CD14-positive monocyte (primary cell): ENCODE measurements around the gene DIRAS1. TPM values are rescaled to one million over a fixed set of nuclear protein-coding genes. Genes with fewer than 3 reads are reported as not detected.

Experiments
- DNase-seq, 3 donors: peaks; one replicate each; pipeline ENCODE4 v3.0.0-alpha.2; 2011 to 2022
- H2AFZ ChIP-seq: 2 replicates; pipeline ENCODE4 v1.6.0; 2012; ENCODE audit warnings: mild to moderate bottlenecking, low read depth, low read length, inconsistent platforms; ENCODE audit not compliant: insufficient read depth, poor library complexity, severe bottlenecking
- H3K27ac ChIP-seq, 2 donors: 1 replicate in 1 of 2; 2 replicates in 1 of 2; pipeline ENCODE4 v1.5.1; 2012 to 2013; ENCODE audit warnings: low read length in 2 of 2, control low read depth in 1 of 2, inconsistent platforms in 1 of 2, low read depth in 1 of 2, mild to moderate bottlenecking in 1 of 2
- H3K27me3 ChIP-seq, 2 donors: one replicate each; pipeline versions ENCODE4 v1.6.0 to v1.6.1; 2011 to 2013; ENCODE audit warnings: low read length in 2 of 2; ENCODE audit not compliant: control insufficient read depth in 2 of 2, insufficient read depth in 2 of 2
- H3K36me3 ChIP-seq, 2 donors: replicated peaks in 1 of 2; 1 replicate in 1 of 2; 2 replicates in 1 of 2; pipeline versions ENCODE4 v1.5.1 to v1.6.1; 2012 to 2013; ENCODE audit warnings: low read length in 2 of 2, control low read depth in 1 of 2, inconsistent platforms in 1 of 2, mild to moderate bottlenecking in 1 of 2; ENCODE audit not compliant: insufficient read depth in 2 of 2, control insufficient read depth in 1 of 2
- H3K4me1 ChIP-seq, 2 donors: 1 replicate in 1 of 2; 2 replicates in 1 of 2; pipeline versions ENCODE4 v1.5.1 to v1.6.1; 2012 to 2013; ENCODE audit warnings: low read length in 2 of 2, control low read depth in 1 of 2, inconsistent platforms in 1 of 2, mild to moderate bottlenecking in 1 of 2, moderate library complexity in 1 of 2; ENCODE audit not compliant: insufficient read depth in 2 of 2, control insufficient read depth in 1 of 2
- H3K4me2 ChIP-seq: replicated peaks from 2 replicates; pipeline ENCODE3; 2012; ENCODE audit warnings: low read length, moderate library complexity, mild to moderate bottlenecking; ENCODE audit not compliant: poor library complexity, severe bottlenecking; ENCODE audit errors: extremely low read depth
- H3K4me3 ChIP-seq, 3 experiments: fragments of 200-600 bp in 1 of 3; sonication (generic) in 1 of 3; replicated peaks in 1 of 3; 1 replicate in 2 of 3; 2 replicates in 1 of 3; pipeline ENCODE4 v1.5.1; 2011 to 2013; ENCODE audit warnings: low read length in 3 of 3, mild to moderate bottlenecking in 3 of 3, control low read depth in 2 of 3, low read depth in 2 of 3, inconsistent platforms in 1 of 3, moderate library complexity in 1 of 3
- H3K79me2 ChIP-seq: 2 replicates; pipeline ENCODE4 v1.6.0; 2012; ENCODE audit warnings: mild to moderate bottlenecking, control low read depth, inconsistent platforms, low read length, moderate library complexity; ENCODE audit not compliant: insufficient read depth
- H3K9ac ChIP-seq: 2 replicates; pipeline ENCODE4 v1.6.0; 2017; ENCODE audit warnings: low read length, mild to moderate bottlenecking; ENCODE audit not compliant: insufficient read depth, poor library complexity, severe bottlenecking
- H3K9me3 ChIP-seq, 2 donors: replicated peaks in 1 of 2; 1 replicate in 1 of 2; 2 replicates in 1 of 2; pipeline versions ENCODE4 v1.5.1 to v1.6.1; 2012 to 2013; ENCODE audit warnings: low read length in 2 of 2, control low read depth in 1 of 2; ENCODE audit not compliant: control insufficient read depth in 1 of 2, insufficient read depth in 1 of 2
- H4K20me1 ChIP-seq: 2 replicates; pipeline ENCODE4 v1.6.0; 2012; ENCODE audit warnings: mild to moderate bottlenecking, low read length, control low read depth, moderate library complexity; ENCODE audit not compliant: insufficient read depth
- H3K27ac Mint-ChIP-seq, 7 donors: one replicate each; pipeline ENCODE4 v1.8.0; 2020; ENCODE audit warnings: mild to moderate bottlenecking in 7 of 7, mixed read lengths in 7 of 7, moderate library complexity in 6 of 7, inconsistent platforms in 2 of 7
- H3K27me3 Mint-ChIP-seq, 3 donors: one replicate each; pipeline ENCODE4 v1.8.0; 2021 to 2022; ENCODE audit warnings: low read depth in 3 of 3, mild to moderate bottlenecking in 3 of 3, mixed read lengths in 3 of 3, moderate library complexity in 3 of 3, inconsistent platforms in 1 of 3
- H3K36me3 Mint-ChIP-seq, 2 donors: one replicate each; pipeline ENCODE4 v1.8.0; 2020; ENCODE audit warnings: mixed read lengths in 2 of 2, inconsistent platforms in 1 of 2, mild to moderate bottlenecking in 1 of 2
- H3K4me1 Mint-ChIP-seq: one replicate; pipeline ENCODE4 v1.8.0; 2020; ENCODE audit warnings: mild to moderate bottlenecking, mixed read lengths
- H3K4me3 Mint-ChIP-seq, 2 donors: one replicate each; pipeline ENCODE4 v1.8.0; 2020; ENCODE audit warnings: mild to moderate bottlenecking in 2 of 2, mixed read lengths in 2 of 2, moderate library complexity in 1 of 2
- H3K9me3 Mint-ChIP-seq, 7 donors: one replicate each; pipeline ENCODE4 v1.8.0; 2020 to 2022; ENCODE audit warnings: mixed read lengths in 7 of 7, mild to moderate bottlenecking in 6 of 7, moderate library complexity in 6 of 7, inconsistent platforms in 2 of 7
- WGBS: methylation state at CpG from one replicate; pipeline ENCODE4 v1.1.5; 2013; ENCODE audit warnings: missing lambda C conversion rate; ENCODE audit not compliant: insufficient coverage; 5-methylcytosine and 5-hydroxymethylcytosine counted together
- intact Hi-C, 2 donors: fragments of 100-400 bp; cut with micrococcal nuclease; formaldehyde crosslinking; loops; one replicate each; pipeline versions ENCODE4 v1.15.0 to v1.15.1; 2023
- polyA plus RNA-seq, 3 donors: library from polyadenylated mRNA; depleted of rRNA in 1 of 3; unstranded in 2 of 3; stranded (reverse) in 1 of 3; fragments of 300-500 nt in 2 of 3; fragments of >200 nt in 1 of 3; fragmentation: Illumina TruSeq in 2 of 3; gene quantifications; 1 replicate in 2 of 3; 2 replicates in 1 of 3; pipeline ENCODE4 v1.2.3, GENCODE V29; 2012 to 2021
- TF ChIP-seq, protein P1 (sequence below): fragments of 200-600 bp; IDR thresholded peaks from one replicate; pipeline ENCODE4 v1.8.0; 2022; ENCODE audit warnings: antibody characterized with exemption, mild to moderate bottlenecking

Gene DIRAS1
- polyA plus RNA-seq, 3 donors, result 0.04 TPM; not detected in 2

- Mint-ChIP-seq H3K4me3 (no peak overlapping the region), H3K9me3 (peaks cover 0 to 4% (median 0%) of the 10 kb centered on the region in 7 donors), H3K27ac (no peak overlapping the region), H3K4me1 (no peaks in the 10 kb centered on the region), H3K27me3 (no peaks in the 10 kb centered on the region), H3K36me3 (peaks cover 63 to 96% of the 10 kb centered on the region in 2 donors)
- no peaks in the 10 kb centered on the region for H3K9me3 ChIP-seq
- H4K20me1 ChIP-seq, result no peaks in the 10 kb centered on the region
- no peak overlapping the region for H3K9ac ChIP-seq
- H3K27me3 ChIP-seq, result no peaks in the 10 kb centered on the region
- intact Hi-C loops, result no loop called here
- H3K4me3 ChIP-seq, result no peak overlapping the region
- H3K36me3 ChIP-seq, result peaks cover 76 to 91% of the 10 kb centered on the region in 2 donors
- WGBS, result 98% methylated on average over 15 of the region's 16 CpGs
- TF ChIP-seq, protein P1, sequence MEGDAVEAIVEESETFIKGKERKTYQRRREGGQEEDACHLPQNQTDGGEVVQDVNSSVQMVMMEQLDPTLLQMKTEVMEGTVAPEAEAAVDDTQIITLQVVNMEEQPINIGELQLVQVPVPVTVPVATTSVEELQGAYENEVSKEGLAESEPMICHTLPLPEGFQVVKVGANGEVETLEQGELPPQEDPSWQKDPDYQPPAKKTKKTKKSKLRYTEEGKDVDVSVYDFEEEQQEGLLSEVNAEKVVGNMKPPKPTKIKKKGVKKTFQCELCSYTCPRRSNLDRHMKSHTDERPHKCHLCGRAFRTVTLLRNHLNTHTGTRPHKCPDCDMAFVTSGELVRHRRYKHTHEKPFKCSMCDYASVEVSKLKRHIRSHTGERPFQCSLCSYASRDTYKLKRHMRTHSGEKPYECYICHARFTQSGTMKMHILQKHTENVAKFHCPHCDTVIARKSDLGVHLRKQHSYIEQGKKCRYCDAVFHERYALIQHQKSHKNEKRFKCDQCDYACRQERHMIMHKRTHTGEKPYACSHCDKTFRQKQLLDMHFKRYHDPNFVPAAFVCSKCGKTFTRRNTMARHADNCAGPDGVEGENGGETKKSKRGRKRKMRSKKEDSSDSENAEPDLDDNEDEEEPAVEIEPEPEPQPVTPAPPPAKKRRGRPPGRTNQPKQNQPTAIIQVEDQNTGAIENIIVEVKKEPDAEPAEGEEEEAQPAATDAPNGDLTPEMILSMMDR, result no peak
- no peaks in the 10 kb centered on the region for H3K4me1 ChIP-seq
- no peak overlapping the region for H3K27ac ChIP-seq
- H3K4me2 ChIP-seq, result no peak overlapping the region
- no peaks in the 10 kb centered on the region for H3K79me2 ChIP-seq
- no peak overlapping the region for H2AFZ ChIP-seq
- DNase-seq, result no peak
These were observed 40.1 kb upstream of the DIRAS1 start for GRCh38 chr19:2761309-2761677.

GRCh38 chr19:2759965-2760364 is 38.8 kb upstream of the DIRAS1 start:
- Mint-ChIP-seq H3K27me3 (peaks cover 0 to 2% (median 0%) of the 10 kb centered on the region in 3 donors), H3K4me3 (no peak overlapping the region), H3K9me3 (peaks cover 0 to 4% (median 0%) of the 10 kb centered on the region in 7 donors), H3K27ac (peak overlapping the region in 1 of 7 donors; percentile 25), H3K36me3 (peaks cover 68 to 96% of the 10 kb centered on the region in 2 donors), H3K4me1 (no peaks in the 10 kb centered on the region)
- no peak overlapping the region for H3K4me2 ChIP-seq
- H3K9ac ChIP-seq, result no peak overlapping the region
- WGBS, result no CpG with 5 or more reads among the region's 7 CpGs
- no peak overlapping the region for H3K27ac ChIP-seq
- H3K36me3 ChIP-seq, result peaks cover 76 to 93% of the 10 kb centered on the region in 2 donors
- H3K4me1 ChIP-seq, result no peaks in the 10 kb centered on the region
- H3K79me2 ChIP-seq, result no peaks in the 10 kb centered on the region
- no peak overlapping the region for H3K4me3 ChIP-seq
- no peak for DNase-seq
- intact Hi-C loops, result no loop called here
- no peaks in the 10 kb centered on the region for H4K20me1 ChIP-seq
- H3K27me3 ChIP-seq, result no peaks in the 10 kb centered on the region
- no peak overlapping the region for H2AFZ ChIP-seq
- TF ChIP-seq, protein P1, result no peak
- no peaks in the 10 kb centered on the region for H3K9me3 ChIP-seq
